ENCODE data around the gene SLC33A1.
A peak's percentile ranks its signal among the peaks of the same experiment; 100 is the strongest.
"Not testable (repeated sequence)": the region's sequence is repeated elsewhere in the genome, so short reads cannot be mapped to it uniquely, and the experiment has no call there.

The SLC33A1 gene

DNA sequence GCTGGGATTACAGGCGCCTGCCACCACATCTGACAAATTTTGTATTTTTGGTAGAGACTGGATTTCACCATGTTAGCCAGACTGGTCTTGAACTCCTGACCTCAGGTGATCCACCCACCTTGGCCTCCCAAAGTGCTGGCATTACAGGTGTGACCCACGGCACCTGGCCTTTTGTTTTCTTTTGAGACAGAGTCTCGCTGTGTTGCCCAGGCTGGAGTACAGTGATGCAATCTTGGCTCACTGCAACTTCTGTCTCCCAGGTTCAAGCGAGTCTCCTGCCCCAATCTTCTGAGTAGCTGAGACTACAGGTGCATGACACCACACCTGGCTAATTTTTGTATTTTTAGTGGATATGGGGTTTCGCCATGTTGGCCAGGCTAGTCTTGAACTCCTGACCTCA, 6.2 kb upstream of the SLC33A1 start:
- not testable (repeated sequence) for H3K4me3 ChIP-seq (ENCODE audit: low read length); H3K9me3 ChIP-seq (ENCODE audit: insufficient read depth, low read depth, low read length); H3K27me3 ChIP-seq (ENCODE audit: insufficient read depth, low read length); H3K27ac ChIP-seq (ENCODE audit: low read depth, low read length); H3K4me1 ChIP-seq (ENCODE audit: insufficient read depth, low read length); H3K9ac ChIP-seq (ENCODE audit: low read depth, low read length); H3K36me3 ChIP-seq (ENCODE audit: insufficient read depth, low read length)
- WGBS: 92% methylated on average over 5 of the region's 5 CpGs

- 73% methylated on average over 2 of the region's 2 CpGs for WGBS
- Histone ChIP-seq H3K4me3 (ENCODE audit: low read length) (no peak overlapping the region), H3K9ac (ENCODE audit: low read depth, low read length) (no peak overlapping the region), H3K4me1 (ENCODE audit: insufficient read depth, low read length) (no peaks in the 10 kb centered on the region), H3K9me3 (ENCODE audit: insufficient read depth, low read depth, low read length) (no peaks in the 10 kb centered on the region), H3K27ac (ENCODE audit: low read depth, low read length) (no peak overlapping the region), H3K27me3 (ENCODE audit: insufficient read depth, low read length) (no peaks in the 10 kb centered on the region), H3K36me3 (ENCODE audit: insufficient read depth, low read length) (no peaks in the 10 kb centered on the region)
Observed at GRCh38 chr3:155859859-155860258, 5.6 kb upstream of the SLC33A1 start.

GRCh38 chr3:155853214-155854140, 750 bp downstream of the SLC33A1 start:
- 2% methylated on average over 45 of the region's 45 CpGs for WGBS
- Histone ChIP-seq H3K4me1 (ENCODE audit: insufficient read depth, low read length) (peaks cover 12% of the 10 kb centered on the region; the same call in 1 of the 2 replicates), H3K27me3 (ENCODE audit: insufficient read depth, low read length) (no peaks in the 10 kb centered on the region), H3K36me3 (ENCODE audit: insufficient read depth, low read length) (peaks cover 5% of the 10 kb centered on the region; the same call in 1 of the 2 replicates), H3K27ac (ENCODE audit: low read depth, low read length) (peak overlapping the region; percentile 22), H3K4me3 (ENCODE audit: low read length) (peak overlapping the region; percentile 80), H3K9me3 (ENCODE audit: insufficient read depth, low read depth, low read length) (no peaks in the 10 kb centered on the region), H3K9ac (ENCODE audit: low read depth, low read length) (peak overlapping the region; percentile 73)

DNA sequence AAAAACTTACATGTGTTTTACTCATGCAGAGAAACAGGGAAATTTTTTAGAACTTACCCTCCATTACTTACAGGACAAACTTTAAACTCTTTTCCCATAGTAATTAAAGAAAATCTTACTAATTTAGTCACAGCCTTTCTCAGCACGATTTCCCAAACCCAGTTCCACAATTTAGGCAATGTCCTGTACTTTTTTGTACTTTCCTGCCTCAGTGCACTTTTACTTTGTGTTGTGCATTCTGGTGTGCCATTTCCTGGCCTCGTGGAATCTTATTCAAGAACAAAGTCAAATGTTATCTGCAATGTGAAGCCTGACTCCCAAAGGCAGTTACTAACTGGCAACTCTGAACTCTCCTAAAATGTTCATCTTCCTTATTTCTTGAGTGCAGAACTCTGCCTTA, 1.9 kb downstream of the SLC33A1 start:
- Histone ChIP-seq H3K27me3 (ENCODE audit: insufficient read depth, low read length) (no peaks in the 10 kb centered on the region), H3K27ac (ENCODE audit: low read depth, low read length) (no peak overlapping the region), H3K9ac (ENCODE audit: low read depth, low read length) (peak overlapping the region; percentile 73; the same call in 1 of the 2 replicates), H3K4me3 (ENCODE audit: low read length) (peak overlapping the region; percentile 80), H3K9me3 (ENCODE audit: insufficient read depth, low read depth, low read length) (no peaks in the 10 kb centered on the region), H3K36me3 (ENCODE audit: insufficient read depth, low read length) (peaks cover 6% of the 10 kb centered on the region; the same call in 1 of the 2 replicates), H3K4me1 (ENCODE audit: insufficient read depth, low read length) (peaks cover 12% of the 10 kb centered on the region; the same call in 1 of the 2 replicates)
- WGBS: 64% methylated on average over 2 of the region's 2 CpGs

DNA sequence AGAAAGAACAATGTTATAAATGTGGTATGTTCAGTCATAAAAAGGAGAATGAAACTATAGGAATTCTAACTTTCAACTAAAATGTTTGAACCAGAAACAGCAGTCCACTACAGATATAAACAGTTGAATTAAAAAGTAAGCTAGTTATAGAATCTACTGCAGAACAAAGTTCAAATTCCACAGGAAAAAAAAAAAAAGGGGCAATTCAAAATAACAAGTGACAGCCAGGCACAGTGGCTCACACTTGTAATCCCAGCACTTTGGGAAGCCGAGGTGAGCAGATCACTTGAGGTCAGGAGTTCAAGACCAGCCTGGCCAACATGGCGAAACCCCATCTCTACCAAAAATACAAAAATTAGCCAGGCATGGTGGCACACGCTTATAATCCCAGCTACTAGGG, 4.8 kb downstream of the SLC33A1 start:
- not testable (repeated sequence) for H3K9me3 ChIP-seq (ENCODE audit: insufficient read depth, low read depth, low read length); H3K36me3 ChIP-seq (ENCODE audit: insufficient read depth, low read length); H3K9ac ChIP-seq (ENCODE audit: low read depth, low read length); H3K4me3 ChIP-seq (ENCODE audit: low read length); H3K27ac ChIP-seq (ENCODE audit: low read depth, low read length); H3K27me3 ChIP-seq (ENCODE audit: insufficient read depth, low read length)
- peaks cover 12% of the 10 kb centered on the region; the same call in 1 of the 2 replicates for H3K4me1 ChIP-seq (ENCODE audit: insufficient read depth, low read length)
- WGBS: 96% methylated on average over 3 of the region's 3 CpGs

DNA sequence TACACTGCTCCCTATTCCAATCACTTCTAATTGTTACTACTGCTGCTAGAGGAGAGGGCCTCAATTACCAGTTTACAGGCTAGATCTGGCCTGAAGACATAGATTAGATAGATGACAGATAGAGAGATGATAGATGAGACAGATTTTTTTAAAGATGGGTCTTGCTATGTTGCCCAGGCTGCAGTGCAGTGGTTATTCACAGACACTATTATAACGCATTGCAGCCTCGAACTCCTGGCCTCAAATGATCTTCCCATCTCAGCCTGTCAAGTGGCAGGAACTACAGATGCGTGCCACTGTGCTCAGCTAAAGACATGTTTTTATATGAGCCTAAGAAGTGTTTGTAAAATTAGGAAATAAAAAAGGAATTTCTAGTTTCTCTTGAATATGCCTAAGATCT, 6.2 kb downstream of the SLC33A1 start:
- H3K27ac ChIP-seq (ENCODE audit: low read depth, low read length): no peak overlapping the region
- H3K27me3 ChIP-seq (ENCODE audit: insufficient read depth, low read length): no peaks in the 10 kb centered on the region
- peaks cover 11% of the 10 kb centered on the region; the same call in 1 of the 2 replicates for H3K4me1 ChIP-seq (ENCODE audit: insufficient read depth, low read length)
- H3K9ac ChIP-seq (ENCODE audit: low read depth, low read length): no peak overlapping the region
- no peak overlapping the region for H3K4me3 ChIP-seq (ENCODE audit: low read length)
- H3K36me3 ChIP-seq (ENCODE audit: insufficient read depth, low read length): peaks cover 6% of the 10 kb centered on the region; the same call in 1 of the 2 replicates
- H3K9me3 ChIP-seq (ENCODE audit: insufficient read depth, low read depth, low read length): no peaks in the 10 kb centered on the region
- 94% methylated on average over 3 of the region's 3 CpGs for WGBS

DNA sequence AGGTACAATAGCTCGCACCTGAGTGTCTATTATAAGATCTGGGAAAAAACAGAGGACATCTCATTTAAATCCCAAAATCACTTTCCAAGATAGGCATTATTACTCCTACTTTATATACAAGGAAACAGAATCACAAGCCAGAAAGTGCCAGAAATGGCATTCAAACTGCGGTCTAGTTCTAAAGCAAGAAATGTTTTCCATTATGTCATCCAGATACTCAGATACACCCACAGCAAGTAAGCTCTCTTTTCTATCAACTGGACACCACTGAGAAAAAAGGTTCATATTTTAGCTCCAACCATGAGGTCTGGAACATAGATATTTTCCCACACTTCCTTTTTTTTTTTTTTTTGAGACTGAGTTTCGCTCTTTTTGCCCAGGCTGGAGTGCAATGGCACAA, 8.1 kb downstream of the SLC33A1 start:
- no peak overlapping the region for H3K27ac ChIP-seq (ENCODE audit: low read depth, low read length)
- no peaks in the 10 kb centered on the region for H3K9me3 ChIP-seq (ENCODE audit: insufficient read depth, low read depth, low read length)
- no peaks in the 10 kb centered on the region for H3K4me1 ChIP-seq (ENCODE audit: insufficient read depth, low read length)
- over 99% methylated on average over 2 of the region's 3 CpGs for WGBS
- H3K4me3 ChIP-seq (ENCODE audit: low read length): no peak overlapping the region
- peaks cover 6% of the 10 kb centered on the region; the same call in 1 of the 2 replicates for H3K36me3 ChIP-seq (ENCODE audit: insufficient read depth, low read length)
- no peaks in the 10 kb centered on the region for H3K27me3 ChIP-seq (ENCODE audit: insufficient read depth, low read length)
- H3K9ac ChIP-seq (ENCODE audit: low read depth, low read length): no peak overlapping the region

GRCh38 chr3:155843569-155843968, 10.7 kb downstream of the SLC33A1 start:
- Histone ChIP-seq H3K27me3 (ENCODE audit: insufficient read depth, low read length) (no peaks in the 10 kb centered on the region), H3K9me3 (ENCODE audit: insufficient read depth, low read depth, low read length) (no peaks in the 10 kb centered on the region), H3K4me3 (ENCODE audit: low read length) (no peak overlapping the region), H3K9ac (ENCODE audit: low read depth, low read length) (no peak overlapping the region), H3K27ac (ENCODE audit: low read depth, low read length) (no peak overlapping the region), H3K4me1 (ENCODE audit: insufficient read depth, low read length) (no peaks in the 10 kb centered on the region), H3K36me3 (ENCODE audit: insufficient read depth, low read length) (peaks cover 1% of the 10 kb centered on the region; the same call in 1 of the 2 replicates)
- WGBS: 67% methylated on average over 1 of the region's 1 CpG

DNA sequence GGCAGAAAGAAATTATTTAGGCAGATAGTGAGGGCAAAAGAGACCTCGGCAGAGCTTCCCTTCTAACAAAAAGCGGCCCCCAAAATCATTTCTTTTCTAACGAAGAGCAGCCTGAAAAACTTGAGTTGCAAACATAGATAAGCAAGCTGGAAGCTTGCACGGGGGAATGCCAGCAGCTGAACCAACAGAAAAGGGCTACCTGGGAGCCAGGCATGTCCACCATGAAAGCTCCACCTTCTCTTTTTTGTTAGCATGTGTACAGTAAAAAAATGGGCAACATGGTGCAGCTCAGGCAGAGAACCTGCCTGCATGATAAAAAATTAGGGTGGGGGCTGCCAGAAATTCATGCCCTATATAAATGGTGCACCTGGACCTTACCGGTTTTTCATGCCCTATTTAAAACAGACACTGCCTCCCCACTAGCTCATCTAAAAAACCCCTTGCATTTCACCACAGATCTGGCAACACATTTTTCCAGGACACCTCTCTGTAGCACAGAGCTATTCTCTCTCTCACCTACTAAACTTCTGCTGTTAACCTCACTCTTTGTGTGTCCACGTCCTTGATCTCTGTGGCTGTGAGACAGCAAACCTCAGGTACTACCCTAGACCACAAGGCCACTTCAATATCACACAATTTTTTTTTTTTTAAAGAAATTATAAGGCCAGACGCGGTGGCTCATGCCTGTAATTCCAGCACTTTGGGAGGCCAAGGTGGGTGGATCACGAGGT, 18.7 kb downstream of the SLC33A1 start:
- Histone ChIP-seq H3K36me3 (ENCODE audit: insufficient read depth, low read length) (peaks cover 19% of the 10 kb centered on the region; the same call in 1 of the 2 replicates), H3K27me3 (ENCODE audit: insufficient read depth, low read length) (no peaks in the 10 kb centered on the region), H3K9ac (ENCODE audit: low read depth, low read length) (no peak overlapping the region), H3K27ac (ENCODE audit: low read depth, low read length) (no peak overlapping the region), H3K4me1 (ENCODE audit: insufficient read depth, low read length) (no peaks in the 10 kb centered on the region), H3K9me3 (ENCODE audit: insufficient read depth, low read depth, low read length) (no peaks in the 10 kb centered on the region), H3K4me3 (ENCODE audit: low read length) (no peak overlapping the region)
- WGBS: 88% methylated on average over 9 of the region's 9 CpGs

DNA sequence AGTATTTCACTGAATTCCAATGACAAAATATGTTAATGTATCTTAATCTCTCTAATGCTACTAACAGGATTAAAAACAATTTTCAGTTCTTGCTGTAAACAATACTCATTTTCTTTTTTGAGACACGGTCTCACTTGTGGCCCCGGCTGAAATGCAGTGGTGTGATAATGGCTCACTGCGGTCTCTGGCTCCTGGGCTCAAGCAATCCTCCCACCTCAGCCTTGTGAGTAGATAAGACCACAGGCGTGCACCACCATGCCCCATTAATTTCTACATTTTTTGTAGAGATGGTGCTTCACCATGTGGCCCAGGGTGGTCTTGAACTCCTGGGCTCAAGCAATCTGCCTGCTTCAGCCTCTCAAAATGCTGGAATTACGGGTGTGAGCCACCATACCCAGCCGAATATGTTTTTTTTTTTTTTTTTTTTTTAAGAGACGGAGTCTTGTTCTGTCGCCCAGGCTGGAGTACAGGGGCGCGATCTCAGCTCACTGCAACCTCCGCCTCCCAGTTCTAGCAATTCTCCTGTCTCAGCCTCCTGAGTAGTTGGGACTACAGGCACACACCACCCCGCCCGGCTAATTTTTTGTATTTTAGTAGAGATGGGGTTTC, 25.6 kb downstream of the SLC33A1 start:
- H3K9ac ChIP-seq (ENCODE audit: low read depth, low read length); H3K9me3 ChIP-seq (ENCODE audit: insufficient read depth, low read depth, low read length); H3K4me3 ChIP-seq (ENCODE audit: low read length); H3K27me3 ChIP-seq (ENCODE audit: insufficient read depth, low read length); H3K27ac ChIP-seq (ENCODE audit: low read depth, low read length); H3K4me1 ChIP-seq (ENCODE audit: insufficient read depth, low read length): not testable (repeated sequence)
- peaks cover 30% of the 10 kb centered on the region for H3K36me3 ChIP-seq (ENCODE audit: insufficient read depth, low read length)
- WGBS: 95% methylated on average over 13 of the region's 13 CpGs

DNA sequence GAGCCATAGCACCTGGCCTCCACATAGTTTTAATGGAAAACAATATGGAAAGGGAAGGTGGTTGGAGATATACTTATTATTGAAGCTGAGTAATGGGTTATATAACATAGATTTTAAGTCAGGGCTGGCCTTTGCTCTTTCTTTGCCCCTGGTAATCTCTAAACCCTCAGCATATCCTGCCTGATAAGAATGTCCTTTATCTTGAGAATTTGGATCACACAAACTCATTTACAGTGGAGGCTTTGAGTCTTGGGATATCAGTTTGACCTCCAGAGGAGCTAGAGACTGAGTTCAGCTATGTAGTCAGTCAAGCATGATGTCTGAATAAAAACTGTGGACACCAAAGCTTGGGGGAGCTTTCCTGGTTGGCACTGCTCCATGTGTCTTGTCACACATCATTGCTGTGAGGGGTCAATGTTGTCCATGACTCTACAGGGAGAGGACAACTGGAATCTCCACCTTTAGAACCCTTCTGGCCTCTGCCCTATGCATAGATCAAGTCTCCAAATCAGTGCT, 39.1 kb downstream of the SLC33A1 start:
- Histone ChIP-seq H3K27ac (ENCODE audit: low read depth, low read length) (no peak overlapping the region), H3K4me1 (ENCODE audit: insufficient read depth, low read length) (no peaks in the 10 kb centered on the region), H3K27me3 (ENCODE audit: insufficient read depth, low read length) (no peaks in the 10 kb centered on the region), H3K36me3 (ENCODE audit: insufficient read depth, low read length) (no peaks in the 10 kb centered on the region), H3K9ac (ENCODE audit: low read depth, low read length) (no peak overlapping the region), H3K9me3 (ENCODE audit: insufficient read depth, low read depth, low read length) (no peaks in the 10 kb centered on the region), H3K4me3 (ENCODE audit: low read length) (no peak overlapping the region)
